ENCODE data around the gene PNLIPRP2. TPM values are rescaled to one million over a fixed set of nuclear protein-coding genes. Genes with fewer than 3 reads are reported as not detected.

Gene PNLIPRP2
- total RNA-seq, 1 donor from 2014 or later = not detected

GRCh38 chr10:116648903-116649302, 28.1 kb downstream of the PNLIPRP2 start:
- no peak overlapping the region for H3K4me3 ChIP-seq (ENCODE audit: low read depth, low read length)
- H3K27me3 ChIP-seq (ENCODE audit: control insufficient read depth, insufficient read depth, low read length) = no peaks in the 10 kb centered on the region
- TF ChIP-seq CTCF (IDR thresholded peaks at IDR 0.05; ENCODE audit: insufficient read depth, low read length, poor library complexity, severe bottlenecking) = no peak
- DNase-seq (ENCODE audit: low read depth) = no peak
- H3K36me3 ChIP-seq (ENCODE audit: control insufficient read depth, insufficient read depth, low read length) = no peaks in the 10 kb centered on the region

GRCh38 chr10:116653885-116654284, 33.1 kb downstream of the PNLIPRP2 start:
- H3K27me3 ChIP-seq (ENCODE audit: control insufficient read depth, insufficient read depth, low read length) = peaks cover 6% of the 10 kb centered on the region
- H3K36me3 ChIP-seq (ENCODE audit: control insufficient read depth, insufficient read depth, low read length) = no peaks in the 10 kb centered on the region
- no peak for TF ChIP-seq CTCF (IDR thresholded peaks at IDR 0.05; ENCODE audit: insufficient read depth, low read length, poor library complexity, severe bottlenecking)
- no peak overlapping the region for H3K4me3 ChIP-seq (ENCODE audit: low read depth, low read length)
- DNase-seq (ENCODE audit: low read depth) = no peak

GRCh38 chr10:116654816-116655215, 34.1 kb downstream of the PNLIPRP2 start:
- DNase-seq (ENCODE audit: low read depth) = no peak
- Histone ChIP-seq H3K4me3 (ENCODE audit: low read depth, low read length) (no peak overlapping the region), H3K36me3 (ENCODE audit: control insufficient read depth, insufficient read depth, low read length) (no peaks in the 10 kb centered on the region), H3K27me3 (ENCODE audit: control insufficient read depth, insufficient read depth, low read length) (peaks cover 6% of the 10 kb centered on the region)
- peak; percentile 23 for TF ChIP-seq CTCF (IDR thresholded peaks at IDR 0.05; ENCODE audit: insufficient read depth, low read length, poor library complexity, severe bottlenecking)

- no peak overlapping the region for H3K4me3 ChIP-seq (ENCODE audit: low read depth, low read length)
- no peaks in the 10 kb centered on the region for H3K36me3 ChIP-seq (ENCODE audit: control insufficient read depth, insufficient read depth, low read length)
- DNase-seq (ENCODE audit: low read depth) = no peak
- H3K27me3 ChIP-seq (ENCODE audit: control insufficient read depth, insufficient read depth, low read length) = peaks cover 6% of the 10 kb centered on the region
- TF ChIP-seq CTCF (IDR thresholded peaks at IDR 0.05; ENCODE audit: insufficient read depth, low read length, poor library complexity, severe bottlenecking) = no peak
Observed at GRCh38 chr10:116655568-116655967, 34.8 kb downstream of the PNLIPRP2 start.

- no peak for DNase-seq (ENCODE audit: low read depth)
- Histone ChIP-seq H3K36me3 (ENCODE audit: control insufficient read depth, insufficient read depth, low read length) (no peaks in the 10 kb centered on the region), H3K27me3 (ENCODE audit: control insufficient read depth, insufficient read depth, low read length) (peaks cover 6% of the 10 kb centered on the region), H3K4me3 (ENCODE audit: low read depth, low read length) (no peak overlapping the region)
- no peak for TF ChIP-seq CTCF (IDR thresholded peaks at IDR 0.05; ENCODE audit: insufficient read depth, low read length, poor library complexity, severe bottlenecking)
Observed at GRCh38 chr10:116656044-116656443, 35.3 kb downstream of the PNLIPRP2 start.

GRCh38 chr10:116657863-116658551, 37.3 kb downstream of the PNLIPRP2 start:
- Histone ChIP-seq H3K36me3 (ENCODE audit: control insufficient read depth, insufficient read depth, low read length) (no peaks in the 10 kb centered on the region), H3K4me3 (ENCODE audit: low read depth, low read length) (no peak overlapping the region), H3K27me3 (ENCODE audit: control insufficient read depth, insufficient read depth, low read length) (peaks cover 6% of the 10 kb centered on the region)
- TF ChIP-seq CTCF (IDR thresholded peaks at IDR 0.05; ENCODE audit: insufficient read depth, low read length, poor library complexity, severe bottlenecking) = no peak
- no peak for DNase-seq (ENCODE audit: low read depth)

Data from kidney epithelial cell (primary cell).